Measurements from ENCODE around the gene EFCAB6.

EFCAB6 gene

GRCh38 chr22:43846966-43847365 lies 34.9 kb upstream of the EFCAB6 start:
- DNase-seq, result no peak

- DNase-seq, result no peak
These were observed 33.9 kb upstream of the EFCAB6 start for GRCh38 chr22:43845981-43846380.

- DNase-seq, result no peak
These were observed 32.7 kb upstream of the EFCAB6 start for GRCh38 chr22:43844560-43845545.

- DNase-seq, result no peak
These were observed 31.9 kb upstream of the EFCAB6 start for GRCh38 chr22:43843783-43844530.

- no peak for DNase-seq
These were observed 29.6 kb upstream of the EFCAB6 start for GRCh38 chr22:43841742-43842141.

- no peak for DNase-seq
These were observed 28.7 kb upstream of the EFCAB6 start for GRCh38 chr22:43840851-43841250.

- DNase-seq, result no peak
These were observed 28.3 kb upstream of the EFCAB6 start for GRCh38 chr22:43840431-43840830.

GRCh38 chr22:43839781-43840180 lies 27.7 kb upstream of the EFCAB6 start:
- no peak for DNase-seq

GRCh38 chr22:43838571-43839307 lies 26.6 kb upstream of the EFCAB6 start:
- no peak for DNase-seq

- DNase-seq, result no peak
These were observed 26.1 kb upstream of the EFCAB6 start for GRCh38 chr22:43838161-43838560.

- no peak for DNase-seq
These were observed 25.6 kb upstream of the EFCAB6 start for GRCh38 chr22:43837666-43838065.

- DNase-seq, result no peak
These were observed 23.6 kb upstream of the EFCAB6 start for GRCh38 chr22:43835736-43836135.

GRCh38 chr22:43835166-43835565 lies 23.1 kb upstream of the EFCAB6 start:
- DNase-seq, result no peak

GRCh38 chr22:43833286-43834240 lies 21.5 kb upstream of the EFCAB6 start:
- no peak for DNase-seq

- DNase-seq, result no peak
These were observed 20.5 kb upstream of the EFCAB6 start for GRCh38 chr22:43832393-43833265.

- no peak for DNase-seq
These were observed 19.7 kb upstream of the EFCAB6 start for GRCh38 chr22:43831561-43832392.

GRCh38 chr22:43830931-43831560 lies 18.9 kb upstream of the EFCAB6 start:
- no peak for DNase-seq

- no peak for DNase-seq
These were observed 18.1 kb upstream of the EFCAB6 start for GRCh38 chr22:43829904-43830851.
